Smooth muscle cell (in vitro differentiated cells): ENCODE data around the gene PRDM15. TPM values are rescaled to one million over a fixed set of nuclear protein-coding genes. Genes with fewer than 3 reads are reported as not detected.

Source experiments
- DNase-seq: peaks from one replicate; lab custom pipeline; 2025; ENCODE audit not compliant: unreplicated experiment; lab: John Stamatoyannopoulos, UW
- H2AFZ ChIP-seq: fragments of 200-600 bp; sonication (generic); 2 replicates; pipeline ENCODE4 v1.6.0; 2016; ENCODE audit warnings: antibody characterized with exemption, low read depth, mild to moderate bottlenecking
- H3F3A ChIP-seq: fragments of 200-600 bp; sonication (generic); 2 replicates; pipeline ENCODE4 v1.6.0; 2017; ENCODE audit warnings: antibody characterized with exemption, low read depth
- H3K27ac ChIP-seq: fragments of 200-600 bp; sonication (generic); 2 replicates; pipeline ENCODE4 v1.5.1; 2016; ENCODE audit warnings: low read depth, mild to moderate bottlenecking
- H3K27me3 ChIP-seq: fragments of 200-600 bp; sonication (generic); 2 replicates; pipeline ENCODE4 v1.6.1; 2016; ENCODE audit warnings: low read depth, mild to moderate bottlenecking
- H3K36me3 ChIP-seq: fragments of 200-600 bp; sonication (generic); 2 replicates; pipeline ENCODE4 v1.5.1; 2016; ENCODE audit warnings: low read depth
- H3K4me1 ChIP-seq: fragments of 200-600 bp; sonication (generic); 2 replicates; pipeline ENCODE4 v1.5.1; 2016; ENCODE audit warnings: low read depth
- H3K4me2 ChIP-seq: fragments of 200-600 bp; sonication (generic); 2 replicates; pipeline ENCODE4 v1.6.0; 2016; ENCODE audit warnings: mild to moderate bottlenecking
- H3K4me3 ChIP-seq: fragments of 200-600 bp; sonication (generic); 2 replicates; pipeline ENCODE4 v1.5.1; 2016; ENCODE audit warnings: mild to moderate bottlenecking
- H3K79me2 ChIP-seq: fragments of 200-600 bp; sonication (generic); 2 replicates; pipeline ENCODE4 v1.6.0; 2016; ENCODE audit warnings: low read depth, mild to moderate bottlenecking
- H3K9ac ChIP-seq: fragments of 200-600 bp; sonication (generic); 2 replicates; pipeline ENCODE4 v1.6.0; 2016; ENCODE audit warnings: low read depth
- H3K9me3 ChIP-seq: fragments of 200-600 bp; sonication (generic); replicated peaks from 2 replicates; pipeline ENCODE4 v1.5.1; 2016; ENCODE audit warnings: low read depth
- H4K20me1 ChIP-seq: fragments of 200-600 bp; sonication (generic); 2 replicates; pipeline ENCODE4 v1.6.0; 2016; ENCODE audit warnings: low read depth
- WGBS: methylation state at CpG from one replicate; pipeline ENCODE4 v1.1.7; 2016; ENCODE audit warnings: low lambda C conversion rate; 5-methylcytosine and 5-hydroxymethylcytosine counted together
- polyA plus RNA-seq: library from polyadenylated mRNA; unstranded; fragments of >200 nt; fragmentation: Nextera tagmentation; extraction: Ambion mirVana; gene quantifications from 2 replicates; pipeline ENCODE4 v1.2.1, GENCODE V29; 2016
- total RNA-seq: library from RNA; depleted of rRNA; stranded (reverse); fragments of >200 nt; gene quantifications from 2 replicates; pipeline ENCODE4 v1.2.3, GENCODE V29; 2014
- TF ChIP-seq, protein P1 (sequence below): fragments of 200-600 bp; sonication (generic); IDR thresholded peaks from 2 replicates; pipeline ENCODE4 v1.5.1; 2017; ENCODE audit warnings: borderline replicate concordance, mild to moderate bottlenecking, antibody characterized with exemption; ENCODE audit not compliant: insufficient read depth, poor library complexity, severe bottlenecking

Gene PRDM15
- total and polyA plus RNA-seq, 2 experiments from 2014 or later = 2.0 to 6.8 TPM

DNA sequence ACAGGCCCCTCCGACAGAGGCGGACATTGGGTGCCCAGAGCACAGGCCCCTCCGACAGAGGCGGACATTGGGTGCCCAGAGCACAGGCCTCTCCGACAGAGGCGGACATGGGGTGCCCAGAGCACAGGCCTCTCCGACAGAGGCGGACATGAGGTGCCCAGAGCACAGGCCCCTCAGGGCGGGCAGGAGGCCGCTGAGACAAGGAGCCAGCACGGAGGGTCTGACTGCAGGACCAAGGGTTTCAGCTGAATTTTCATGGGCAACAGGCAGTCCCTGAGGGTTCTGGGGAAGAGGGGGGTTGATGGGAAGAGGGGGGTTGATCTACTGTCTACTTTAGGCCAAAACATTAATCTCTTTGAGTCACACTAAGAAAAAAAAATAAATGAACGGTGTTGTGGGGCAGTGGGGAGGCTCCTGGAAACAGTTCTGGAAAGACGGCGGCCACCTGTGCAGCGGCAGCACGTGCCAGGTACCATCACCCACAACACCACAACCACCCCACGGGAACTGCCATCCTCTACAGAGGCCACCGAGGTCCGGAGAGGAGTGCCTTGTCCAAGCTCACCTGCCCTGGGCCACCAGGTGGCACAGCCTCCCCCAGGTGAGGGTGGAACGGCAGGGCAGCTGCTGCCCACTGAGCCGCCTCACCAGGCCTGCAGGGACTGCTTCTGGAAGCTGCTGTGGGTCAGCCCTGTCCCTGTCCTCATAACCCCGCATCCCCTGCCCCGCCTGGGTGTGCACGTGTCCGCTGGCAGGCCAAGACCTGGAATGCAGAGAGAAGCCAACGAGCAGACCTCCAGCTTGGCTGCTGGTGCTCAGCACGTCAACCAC, 20.5 kb downstream of the PRDM15 start:
- Histone ChIP-seq H3K4me3 (no peak overlapping the region), H3K36me3 (no peaks in the 10 kb centered on the region), H3K4me2 (no peak overlapping the region), H3K4me1 (no peaks in the 10 kb centered on the region), H3K79me2 (no peaks in the 10 kb centered on the region), H4K20me1 (peaks cover 11% of the 10 kb centered on the region), H3K9me3 (no peaks in the 10 kb centered on the region), H3K27ac (no peak overlapping the region), H3K9ac (no peak overlapping the region), H2AFZ (no peak overlapping the region), H3F3A (no peaks in the 10 kb centered on the region), H3K27me3 (no peaks in the 10 kb centered on the region)
- TF ChIP-seq, protein P1, sequence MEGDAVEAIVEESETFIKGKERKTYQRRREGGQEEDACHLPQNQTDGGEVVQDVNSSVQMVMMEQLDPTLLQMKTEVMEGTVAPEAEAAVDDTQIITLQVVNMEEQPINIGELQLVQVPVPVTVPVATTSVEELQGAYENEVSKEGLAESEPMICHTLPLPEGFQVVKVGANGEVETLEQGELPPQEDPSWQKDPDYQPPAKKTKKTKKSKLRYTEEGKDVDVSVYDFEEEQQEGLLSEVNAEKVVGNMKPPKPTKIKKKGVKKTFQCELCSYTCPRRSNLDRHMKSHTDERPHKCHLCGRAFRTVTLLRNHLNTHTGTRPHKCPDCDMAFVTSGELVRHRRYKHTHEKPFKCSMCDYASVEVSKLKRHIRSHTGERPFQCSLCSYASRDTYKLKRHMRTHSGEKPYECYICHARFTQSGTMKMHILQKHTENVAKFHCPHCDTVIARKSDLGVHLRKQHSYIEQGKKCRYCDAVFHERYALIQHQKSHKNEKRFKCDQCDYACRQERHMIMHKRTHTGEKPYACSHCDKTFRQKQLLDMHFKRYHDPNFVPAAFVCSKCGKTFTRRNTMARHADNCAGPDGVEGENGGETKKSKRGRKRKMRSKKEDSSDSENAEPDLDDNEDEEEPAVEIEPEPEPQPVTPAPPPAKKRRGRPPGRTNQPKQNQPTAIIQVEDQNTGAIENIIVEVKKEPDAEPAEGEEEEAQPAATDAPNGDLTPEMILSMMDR = no peak
- no peak for DNase-seq
- 98% methylated on average over 26 of the region's 27 CpGs for WGBS

DNA sequence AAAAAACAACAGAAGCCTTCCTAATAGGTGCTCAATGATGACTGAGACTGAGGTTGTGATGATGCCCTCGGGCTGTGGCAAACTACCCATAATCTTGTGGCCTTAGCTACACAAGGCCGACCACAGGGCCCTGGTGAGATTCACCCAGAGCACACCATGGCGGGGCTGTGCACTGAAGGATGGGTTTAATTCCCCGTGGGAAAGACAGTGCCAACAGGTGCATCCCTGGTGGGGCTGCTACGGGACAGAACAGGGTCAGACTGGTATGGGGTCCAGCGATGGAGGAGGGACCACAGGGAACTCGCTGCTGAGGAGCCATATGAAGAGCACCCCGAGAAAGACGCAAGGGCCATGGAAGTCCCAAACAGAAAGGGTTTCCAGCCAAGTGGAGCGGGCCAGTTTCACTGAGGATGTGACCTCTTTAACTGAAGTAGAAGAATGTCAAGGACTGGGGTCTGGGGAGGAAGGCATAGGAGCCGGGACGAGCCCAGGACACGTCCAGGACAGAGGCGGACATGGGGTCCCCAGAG, 21.3 kb downstream of the PRDM15 start:
- Histone ChIP-seq H4K20me1 (peaks cover 6% of the 10 kb centered on the region), H3K36me3 (no peaks in the 10 kb centered on the region), H3K27ac (no peak overlapping the region), H3K4me3 (no peak overlapping the region), H3K79me2 (no peaks in the 10 kb centered on the region), H3K9me3 (no peaks in the 10 kb centered on the region), H2AFZ (no peak overlapping the region), H3K9ac (no peak overlapping the region), H3K27me3 (no peaks in the 10 kb centered on the region), H3F3A (no peaks in the 10 kb centered on the region), H3K4me1 (no peaks in the 10 kb centered on the region), H3K4me2 (no peak overlapping the region)
- TF ChIP-seq, protein P1 = no peak
- no peak for DNase-seq
- 98% methylated on average over 14 of the region's 14 CpGs for WGBS

DNA sequence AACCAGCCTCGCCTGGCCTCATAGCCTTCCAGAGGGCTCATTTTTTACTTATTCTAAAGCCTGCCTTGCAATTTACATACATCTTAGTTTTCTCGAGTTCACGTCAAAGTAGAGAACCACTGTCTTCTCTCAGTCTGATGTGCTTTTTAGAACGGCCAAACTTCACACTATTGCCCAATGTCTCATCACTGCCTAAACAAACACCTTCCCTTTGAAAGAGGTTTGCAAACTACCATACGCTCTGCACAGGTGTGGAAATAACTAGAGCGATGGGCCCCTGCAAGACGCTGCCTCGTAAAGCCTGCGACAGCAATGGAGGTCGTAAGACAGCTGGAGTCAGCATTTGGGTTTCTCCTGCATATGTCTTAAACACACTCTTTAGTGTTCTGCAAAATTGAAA, 22.6 kb downstream of the PRDM15 start:
- no peak for DNase-seq
- Histone ChIP-seq H4K20me1 (no peaks in the 10 kb centered on the region), H3F3A (no peaks in the 10 kb centered on the region), H3K36me3 (no peaks in the 10 kb centered on the region), H3K27ac (no peak overlapping the region), H2AFZ (no peak overlapping the region), H3K9me3 (no peaks in the 10 kb centered on the region), H3K4me1 (no peaks in the 10 kb centered on the region), H3K4me2 (no peak overlapping the region), H3K79me2 (no peaks in the 10 kb centered on the region), H3K9ac (no peak overlapping the region), H3K4me3 (no peak overlapping the region), H3K27me3 (no peaks in the 10 kb centered on the region)
- 93% methylated on average over 10 of the region's 10 CpGs for WGBS
- TF ChIP-seq, protein P1 = no peak
